GM18520 (cell line): ENCODE data around the gene TP73.

ENCODE experiments used
- ATAC-seq: cut with Tn5 transposase; IDR thresholded peaks from one replicate; pipeline ENCODE4 v1.9.1; 2021; ENCODE audit not compliant: unreplicated experiment

The TP73 gene

DNA sequence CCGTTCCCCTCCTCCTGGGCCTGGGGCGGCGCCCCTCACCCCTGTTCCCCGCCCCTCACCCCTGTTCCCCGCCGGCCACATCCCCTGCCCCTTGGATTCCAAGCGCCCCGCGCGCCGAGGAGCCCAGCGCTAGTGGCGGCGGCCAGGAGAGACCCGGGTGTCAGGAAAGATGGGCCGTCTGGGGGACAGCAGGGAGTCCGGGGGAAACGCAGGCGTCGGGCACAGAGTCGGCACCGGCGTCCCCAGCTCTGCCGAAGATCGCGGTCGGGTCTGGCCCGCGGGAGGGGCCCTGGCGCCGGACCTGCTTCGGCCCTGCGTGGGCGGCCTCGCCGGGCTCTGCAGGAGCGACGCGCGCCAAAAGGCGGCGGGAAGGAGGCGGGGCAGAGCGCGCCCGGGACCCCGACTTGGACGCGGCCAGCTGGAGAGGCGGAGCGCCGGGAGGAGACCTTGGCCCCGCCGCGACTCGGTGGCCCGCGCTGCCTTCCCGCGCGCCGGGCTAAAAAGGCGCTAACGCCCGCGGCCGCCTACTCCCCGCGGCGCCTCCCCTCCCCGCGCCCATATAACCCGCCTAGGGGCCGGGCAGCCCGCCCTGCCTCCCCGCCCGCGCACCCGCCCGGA is at the start of gene TP73:
Gene TP73, plus strand, starts transcription at position 587 of the 618 bp plus-strand sequence. CDS start 29,850 bp downstream, outside the sequence.
- ATAC-seq, result no peak

DNA sequence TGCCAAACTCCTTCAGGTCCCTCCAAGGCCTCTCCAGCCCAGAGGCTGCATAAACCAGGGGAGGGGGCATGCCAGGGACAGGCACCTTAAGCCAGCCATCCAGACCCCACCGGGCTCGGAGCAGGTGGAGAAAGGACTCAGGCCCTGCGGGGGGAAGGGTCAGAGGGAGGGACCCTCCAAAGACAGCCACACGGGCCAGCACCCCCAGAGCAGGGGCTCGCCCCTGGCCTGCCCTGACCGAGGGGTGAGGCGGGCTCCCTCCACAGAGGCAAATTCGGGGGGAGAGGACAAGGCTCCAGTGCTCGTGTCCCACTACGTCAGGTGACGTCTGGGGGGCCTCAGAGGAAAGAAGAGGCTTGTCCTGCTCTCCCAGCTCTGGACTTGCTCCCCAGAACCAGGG is 49.2 kb upstream of the TP73 start:
- ATAC-seq, result no peak

DNA sequence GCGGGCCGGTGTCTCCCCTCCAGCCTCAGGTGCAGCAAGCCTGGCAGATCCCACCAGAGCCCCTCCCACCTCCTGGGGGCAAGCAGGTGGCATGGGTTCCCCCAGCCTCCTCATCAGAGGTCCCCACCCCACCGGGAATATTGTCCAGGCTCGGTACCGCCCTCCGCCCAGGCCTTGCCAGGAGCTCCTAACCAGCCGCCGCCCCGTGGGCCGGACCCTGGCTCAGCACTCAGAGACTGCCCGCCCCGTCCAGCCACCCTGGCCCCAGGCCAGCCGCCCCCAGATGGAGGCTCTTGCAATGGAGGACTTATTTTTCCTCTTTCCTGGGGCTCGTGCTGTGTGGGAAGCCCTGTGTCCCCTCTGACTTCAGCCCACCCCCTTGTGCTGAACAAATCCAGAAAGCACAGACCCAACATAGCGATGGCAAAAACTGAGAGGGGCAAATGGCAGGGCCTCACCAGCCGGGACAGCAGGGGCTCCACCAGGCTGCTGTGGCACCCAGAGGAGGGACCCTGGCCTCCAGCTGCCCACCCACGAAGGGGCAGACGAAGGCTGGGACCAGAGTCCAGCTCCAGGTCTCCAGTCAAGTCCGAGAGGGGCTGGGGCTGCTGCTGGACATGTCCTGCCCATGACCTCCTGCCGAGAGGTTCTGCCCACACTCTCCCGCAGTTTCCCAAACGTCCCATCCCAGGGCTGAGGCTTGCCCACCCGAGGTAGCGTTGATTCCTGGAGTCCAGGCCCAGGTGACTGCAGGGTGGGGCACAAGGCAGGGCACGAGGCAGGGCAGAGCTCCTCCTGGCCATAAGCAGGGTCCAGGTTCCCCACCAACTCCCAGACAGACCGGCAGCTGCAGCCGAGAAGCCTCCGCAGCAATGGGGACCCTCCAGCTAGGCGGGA is 48.5 kb upstream of the TP73 start:
- ATAC-seq, result no peak

DNA sequence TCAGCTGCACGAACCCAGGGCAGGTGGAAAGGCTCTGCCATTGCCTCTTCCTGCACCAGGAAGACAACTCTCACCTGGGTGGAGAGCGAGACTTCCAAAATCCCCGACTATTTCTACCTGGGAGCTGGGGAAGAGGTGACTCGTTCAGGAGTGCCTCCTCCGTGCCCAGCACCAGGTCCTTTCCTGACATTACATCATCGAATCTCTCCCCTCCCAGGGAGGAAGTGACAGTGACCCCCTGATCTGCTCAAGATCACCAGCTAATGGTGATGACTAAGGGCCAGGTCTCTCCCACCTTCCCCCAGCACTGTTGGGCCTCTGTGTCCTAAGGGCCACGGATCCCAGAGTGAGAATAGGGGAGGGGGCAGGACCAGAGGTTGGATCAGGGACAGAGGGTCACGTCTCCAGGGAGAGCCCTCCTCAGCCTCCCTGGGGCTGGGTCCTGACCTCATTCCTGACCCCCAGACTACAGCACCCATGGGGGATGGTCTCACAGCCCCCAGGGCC is 47.8 kb upstream of the TP73 start:
- no peak for ATAC-seq

DNA sequence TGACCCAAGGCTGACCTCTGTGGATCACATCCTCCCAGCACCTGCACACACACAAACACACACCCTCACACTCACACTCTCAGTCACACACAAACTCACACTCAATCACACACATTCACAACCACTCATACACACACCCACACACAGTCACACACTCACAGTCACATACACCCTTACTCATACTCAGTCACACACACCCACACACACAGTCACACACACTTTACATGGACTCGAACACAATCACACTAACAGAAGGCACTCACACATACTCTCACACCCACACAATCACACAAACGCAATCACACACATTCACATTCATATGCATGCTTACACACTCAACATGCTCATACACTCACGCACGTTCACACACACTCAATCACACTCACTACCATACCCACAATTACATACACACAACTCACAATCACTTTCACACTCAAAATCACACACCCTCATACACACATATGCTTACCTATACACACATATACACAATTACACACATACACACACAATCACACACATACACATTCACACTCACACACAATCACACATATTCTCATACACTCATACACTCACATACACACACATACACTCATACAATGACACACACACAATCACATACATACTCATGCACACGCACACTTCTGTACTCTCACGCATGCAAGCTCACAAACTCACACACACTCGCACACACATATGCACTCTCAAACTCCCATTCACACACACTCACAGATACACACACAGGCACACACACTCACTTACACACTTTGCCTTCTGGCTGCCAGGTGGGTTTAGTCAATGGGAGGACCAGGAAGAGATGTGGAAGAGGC is 47.1 kb upstream of the TP73 start:
- ATAC-seq, result no peak

DNA sequence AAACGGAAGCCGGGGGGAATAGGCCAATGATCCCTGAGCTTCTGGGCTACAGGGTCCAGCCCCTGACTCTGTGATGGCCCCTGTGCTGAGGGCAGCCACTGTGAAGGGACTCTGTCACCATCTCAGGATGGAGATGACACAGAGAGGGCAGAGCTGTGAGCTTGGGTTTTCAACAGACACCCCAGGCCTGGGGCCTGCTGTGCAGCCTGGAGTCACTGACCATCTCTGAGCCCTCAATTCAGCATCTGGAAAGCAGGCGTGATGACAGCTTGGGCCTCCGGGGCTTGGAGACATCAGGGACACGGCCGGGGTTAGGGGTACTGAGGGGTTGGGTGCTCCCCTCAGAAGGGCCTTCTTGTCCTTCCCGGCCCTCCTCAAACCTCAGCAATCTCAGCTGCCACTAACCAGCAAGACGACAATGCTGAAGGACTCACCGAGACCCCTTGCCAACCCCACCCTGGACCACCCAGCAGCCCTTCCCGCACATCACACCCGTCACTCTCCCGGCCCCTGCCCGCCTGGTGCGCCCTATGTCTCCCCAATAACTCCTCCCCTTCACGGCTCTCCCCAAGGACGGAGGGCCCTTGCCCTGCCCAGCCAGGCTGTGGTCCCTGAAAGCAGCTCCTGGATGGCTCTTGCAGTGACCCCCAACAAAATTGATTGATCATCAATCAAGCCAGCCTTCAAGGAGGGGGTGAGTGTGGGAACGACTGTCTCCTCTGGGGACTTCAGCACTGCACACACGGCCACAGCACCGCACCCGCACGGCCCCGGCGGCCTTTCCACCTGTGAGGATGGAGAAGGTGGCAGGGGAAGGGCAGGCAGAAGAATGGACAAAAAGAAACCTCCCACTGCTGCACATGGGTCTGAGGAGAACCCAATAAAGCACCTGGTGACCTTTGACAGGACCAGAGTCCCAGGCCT is 45.3 kb upstream of the TP73 start:
- no peak for ATAC-seq

DNA sequence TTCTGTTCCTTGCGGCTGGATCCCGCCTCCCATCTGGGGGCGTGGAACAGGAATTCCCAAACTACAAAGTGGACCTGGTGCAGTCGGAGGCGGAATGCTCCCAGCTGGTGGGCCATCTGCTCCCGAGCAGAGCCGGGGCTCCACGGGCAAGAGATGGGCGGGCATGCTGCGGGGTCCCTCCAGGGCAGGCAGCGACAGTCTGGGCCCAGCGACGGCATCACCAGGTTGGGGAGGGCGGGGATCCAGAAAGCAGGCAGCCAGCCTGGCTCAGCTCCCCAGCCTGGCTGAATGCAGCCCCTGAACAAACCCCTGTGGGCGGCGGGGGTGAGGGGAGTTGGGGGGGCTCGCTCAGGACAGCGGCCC is 44.6 kb upstream of the TP73 start:
- ATAC-seq, result no peak

DNA sequence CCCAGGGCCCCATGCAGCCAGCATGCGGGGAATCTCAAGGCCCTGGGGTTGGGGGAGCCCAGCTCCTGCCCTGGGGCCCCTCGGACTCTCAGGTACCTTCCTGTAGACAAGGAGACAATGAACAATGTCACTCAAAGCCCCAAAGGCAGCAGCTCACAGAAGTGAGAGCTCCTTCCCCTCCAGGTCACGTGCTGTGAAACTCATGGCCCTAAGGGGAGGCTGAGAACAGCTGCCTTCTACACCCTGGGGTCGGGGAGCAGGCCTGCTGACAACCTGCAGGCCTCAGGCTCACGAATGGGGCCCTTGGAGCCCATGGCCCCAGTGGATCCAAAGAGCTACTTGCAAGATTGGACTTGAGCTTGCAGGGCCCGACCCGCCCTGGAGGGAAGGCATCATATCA is 44.2 kb upstream of the TP73 start:
- ATAC-seq, result no peak

DNA sequence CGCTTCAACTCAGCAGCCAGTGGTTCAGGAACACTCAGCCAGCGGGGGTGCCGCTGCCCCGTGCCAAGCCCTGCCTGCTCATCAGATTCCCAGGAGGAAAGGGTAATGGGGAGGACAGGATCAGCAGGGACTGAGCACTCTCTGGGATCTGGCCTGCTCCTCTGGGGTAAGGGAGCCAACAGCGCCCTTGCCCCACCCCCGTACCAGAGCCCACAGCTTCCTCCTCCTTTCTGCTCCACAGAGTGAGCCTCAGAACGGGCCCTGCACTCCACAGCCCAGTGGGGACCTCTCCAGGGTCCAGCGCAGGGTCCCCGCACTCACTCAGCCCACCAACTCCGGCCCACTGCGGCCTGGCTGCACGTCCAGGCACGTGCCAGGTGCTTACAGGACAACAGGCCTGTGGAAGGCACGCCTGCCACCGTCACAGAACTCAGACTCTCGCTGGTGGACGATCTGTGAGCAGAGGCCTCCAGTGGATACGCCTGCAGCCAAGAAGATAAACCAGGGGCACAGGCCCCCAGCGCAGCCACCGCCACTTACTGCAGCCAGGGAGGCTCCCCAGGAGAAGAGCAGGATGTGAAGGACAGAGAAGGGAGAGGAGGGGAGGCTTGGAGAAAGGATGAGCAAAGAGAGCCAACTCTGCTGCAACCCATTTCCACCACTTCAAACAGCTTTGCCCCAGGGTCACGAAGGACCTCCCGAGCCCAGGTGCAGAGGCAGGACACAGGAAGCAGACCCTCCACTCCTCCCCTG is 43.1 kb upstream of the TP73 start:
- no peak for ATAC-seq

DNA sequence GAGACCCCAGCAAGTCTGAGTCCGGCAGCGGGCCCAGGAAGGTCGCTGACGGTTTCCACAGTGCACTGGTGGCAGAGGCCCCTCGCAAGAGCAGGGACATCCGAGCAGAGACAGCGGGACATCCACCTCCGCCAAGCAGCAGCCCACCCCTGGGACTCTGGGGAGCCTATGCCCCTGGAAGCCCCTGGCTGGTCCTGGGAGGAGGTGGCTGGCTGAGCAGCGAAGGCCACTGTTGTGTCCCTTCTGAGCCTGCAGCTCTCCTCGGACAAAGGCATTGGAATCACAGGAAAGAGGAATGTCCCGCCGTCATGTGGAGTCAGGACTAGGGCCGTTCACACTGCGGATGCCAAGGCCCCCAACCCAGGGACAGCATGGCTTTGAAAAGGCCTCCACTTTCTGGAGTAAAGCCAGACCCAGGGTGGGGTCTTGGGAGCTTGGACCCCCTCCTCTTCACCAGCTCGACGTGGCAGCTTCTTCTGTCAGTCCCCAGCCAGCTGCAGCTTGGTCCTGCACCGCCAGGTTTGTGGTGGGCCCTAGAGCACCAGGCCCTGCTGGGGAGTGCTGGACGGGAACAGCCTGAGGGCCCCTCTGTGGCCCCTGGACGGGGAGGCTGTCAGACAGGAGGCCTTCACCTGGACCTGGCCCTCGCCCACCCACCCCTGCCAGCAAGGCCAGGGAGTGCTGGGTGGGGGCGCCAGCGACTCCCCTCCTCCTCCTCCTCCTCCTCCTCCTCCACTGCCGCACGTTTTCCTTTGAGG is 42.4 kb upstream of the TP73 start:
- ATAC-seq, result no peak

DNA sequence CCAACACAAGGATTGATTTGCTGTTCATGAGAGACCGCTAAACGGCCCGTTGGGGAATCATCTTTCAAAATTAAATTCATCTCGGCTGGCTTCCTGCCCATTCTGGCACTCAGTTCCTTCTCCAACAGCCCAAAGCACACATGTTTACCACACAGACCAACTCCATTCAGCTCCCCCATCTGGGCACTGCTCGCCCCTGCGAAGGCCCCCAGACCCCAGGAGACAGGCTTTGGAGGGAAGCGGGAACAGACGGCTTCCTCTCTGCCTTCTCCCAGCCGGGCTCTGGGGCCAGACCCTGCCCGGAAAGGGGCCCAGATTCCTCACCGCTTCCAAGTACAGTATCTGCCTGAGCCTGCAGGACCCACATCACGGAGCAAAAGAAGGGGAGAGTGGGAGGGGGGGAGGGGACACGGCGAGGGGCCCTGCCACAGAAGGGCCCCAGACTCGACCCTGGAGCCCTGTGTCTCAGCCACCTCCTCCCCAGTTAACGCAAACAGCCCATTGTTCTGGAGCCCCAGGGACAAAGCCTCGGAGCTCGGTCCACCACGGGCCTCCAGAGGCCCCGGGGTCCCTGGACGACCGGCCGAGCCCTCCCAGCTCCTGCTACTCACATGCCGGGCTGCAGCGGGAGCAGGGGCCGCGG is 41.7 kb upstream of the TP73 start:
- ATAC-seq, result no peak

DNA sequence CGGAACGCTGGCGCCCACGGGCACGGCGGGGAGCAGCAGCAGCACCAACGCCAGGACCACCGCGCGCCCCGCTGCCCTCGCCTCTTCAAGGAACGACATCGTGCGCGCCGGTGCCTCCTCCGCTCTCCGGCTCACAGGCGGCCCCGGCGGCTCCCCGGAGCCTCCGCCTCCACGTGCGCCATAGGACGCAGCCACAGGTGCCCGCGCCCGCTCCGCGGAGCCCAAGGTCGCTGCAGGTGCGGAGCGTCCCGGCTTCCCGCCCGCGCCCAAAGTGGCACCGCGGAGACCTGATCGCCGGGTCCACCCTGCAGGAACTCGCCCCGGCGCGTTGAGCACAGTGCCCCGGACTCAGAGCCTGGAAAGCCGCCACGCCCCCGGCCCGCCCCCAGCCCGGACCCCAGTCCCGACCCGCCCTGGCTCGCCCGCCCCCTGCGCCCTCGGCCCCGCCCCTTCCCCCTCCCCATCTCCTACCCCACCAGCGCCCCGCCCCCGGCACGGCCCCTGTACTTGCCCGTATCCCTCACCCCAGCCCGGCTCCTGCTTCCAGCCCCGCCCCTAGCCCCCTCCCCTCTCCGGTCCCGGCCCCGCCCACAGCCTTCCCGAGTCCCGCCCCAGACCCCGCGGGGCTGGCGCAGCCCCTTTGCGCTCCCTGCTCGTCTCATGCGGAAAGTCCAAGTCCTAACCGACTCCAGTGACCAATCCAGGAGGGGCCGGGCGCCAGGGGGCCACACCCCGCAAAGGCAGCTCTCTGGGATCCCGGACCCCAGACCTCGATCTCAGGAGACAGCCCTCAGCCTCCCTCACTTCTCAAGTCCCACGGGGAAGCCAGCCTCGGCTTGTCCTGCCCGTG is 40.9 kb upstream of the TP73 start, which contains the start of gene MEGF6:
Gene MEGF6, minus strand, starts transcription at position 339 of the 850 bp plus-strand sequence. Its CDS starts 240 bp downstream, at position 99.
- no peak for ATAC-seq

DNA sequence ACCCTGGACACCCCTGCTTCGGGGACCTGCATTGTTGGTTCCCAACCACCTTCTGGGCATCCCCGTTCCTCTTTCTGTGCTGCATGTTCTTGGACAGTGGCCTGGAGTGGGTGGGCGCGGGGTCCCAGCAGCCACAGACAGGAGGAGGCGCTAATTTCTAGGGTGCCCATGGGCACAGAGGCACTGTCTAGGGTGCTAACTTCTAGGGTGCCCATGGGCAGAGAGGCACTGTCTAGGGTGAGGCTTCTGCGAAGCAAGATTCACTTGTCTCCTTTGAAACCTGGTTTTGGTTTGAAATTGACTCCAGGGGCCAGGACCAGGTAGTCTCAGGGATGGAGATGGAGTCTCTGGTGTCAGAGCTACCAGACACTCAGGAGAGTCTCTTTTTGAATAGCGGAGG is 40.2 kb upstream of the TP73 start:
- no peak for ATAC-seq

DNA sequence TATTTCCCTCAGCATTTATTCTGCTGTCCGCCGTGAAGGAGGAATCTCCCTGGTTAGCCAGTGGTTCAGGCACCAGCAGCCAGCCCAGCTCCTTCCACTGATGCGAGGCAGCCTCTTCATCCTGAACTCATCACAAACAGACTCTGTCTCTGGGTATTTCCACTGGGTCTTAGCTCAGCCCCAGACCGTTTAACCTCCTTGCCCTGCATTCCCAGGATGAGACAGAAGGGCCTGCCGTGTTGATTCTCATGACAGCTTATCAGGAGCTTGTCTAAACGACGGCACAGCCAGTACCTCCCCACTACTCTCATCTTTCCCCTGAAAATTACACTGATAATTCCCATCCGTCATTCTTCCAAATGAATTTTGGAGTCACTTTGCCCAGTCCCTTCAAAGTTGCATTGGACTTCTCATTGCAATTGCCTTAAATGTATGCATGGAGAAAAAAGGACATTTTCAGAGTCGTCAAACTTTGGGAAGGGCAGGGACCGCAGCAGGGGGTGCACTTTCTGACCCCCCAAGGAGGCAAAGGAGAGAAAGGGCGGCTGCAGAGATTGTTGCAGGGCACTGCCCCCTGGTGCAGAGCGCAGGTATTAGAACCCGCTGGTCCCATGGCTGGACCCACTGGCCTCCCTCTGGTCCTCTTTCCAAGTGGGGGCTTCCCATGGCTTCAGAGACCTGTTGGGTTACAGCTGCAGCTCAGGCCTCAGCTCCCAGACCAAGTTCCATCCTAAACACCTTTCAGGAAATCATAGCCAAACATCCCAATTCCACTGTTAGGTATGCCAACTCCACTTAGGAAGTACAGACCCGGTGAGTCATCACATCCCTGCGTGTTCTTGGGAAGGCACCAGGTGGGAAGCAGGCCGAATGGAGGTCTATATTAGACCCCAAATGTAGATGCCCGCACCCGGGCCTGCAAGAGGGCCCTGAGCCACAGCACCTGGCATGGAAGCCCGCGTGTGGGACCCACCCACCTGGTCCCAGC is 37.3 kb upstream of the TP73 start:
- ATAC-seq, result no peak

DNA sequence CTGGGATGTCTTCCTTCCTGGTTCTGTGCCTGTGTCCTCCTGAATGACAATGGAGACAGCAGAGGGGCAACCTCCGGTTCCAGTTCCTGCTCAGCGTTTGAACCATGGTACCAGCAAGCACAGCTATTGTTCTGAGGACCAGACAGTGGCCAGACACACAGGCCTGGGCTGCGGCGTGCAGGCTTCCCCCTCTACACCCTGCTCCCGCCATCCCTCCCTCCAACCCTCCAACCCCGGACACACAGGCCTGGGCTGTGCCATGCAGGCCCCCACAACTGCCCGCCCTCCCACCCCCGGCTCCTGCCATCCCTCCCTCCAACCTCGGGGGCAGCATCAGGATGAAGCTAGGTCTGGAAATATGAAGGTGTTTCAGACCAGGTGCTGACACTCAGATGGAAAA is 35.5 kb upstream of the TP73 start:
- ATAC-seq, result no peak

DNA sequence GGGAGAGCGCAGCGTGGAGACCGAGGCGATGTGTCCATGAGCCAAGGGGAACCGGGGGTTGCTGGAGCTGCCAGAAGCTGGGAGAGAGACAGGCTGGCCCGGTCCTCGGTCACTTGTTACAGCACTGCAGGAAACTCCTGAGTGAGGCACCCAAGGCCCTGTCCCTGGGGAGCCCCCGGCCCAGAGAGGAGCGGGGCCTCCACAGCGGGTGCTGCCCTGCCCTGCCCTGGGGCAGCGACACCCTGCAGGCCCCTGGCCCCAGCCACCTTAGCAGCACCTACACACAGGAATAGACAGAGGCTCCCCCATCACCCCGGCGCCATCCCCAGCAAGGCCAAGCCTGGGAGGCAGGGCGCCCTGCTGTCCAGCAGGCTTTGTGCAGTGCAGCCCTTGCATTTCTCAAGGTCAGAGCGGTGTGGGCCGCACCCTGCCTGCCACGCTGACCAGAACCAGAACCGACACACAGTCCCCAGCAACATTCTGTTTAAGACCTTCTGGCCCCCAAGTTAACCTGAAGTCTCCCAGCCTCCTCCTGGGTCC is 34.4 kb upstream of the TP73 start:
- ATAC-seq, result no peak
